Brain microvascular endothelial cell (primary cell): Measurements from ENCODE around the gene POLG2.

Experiments used
- DNase-seq: peaks from one replicate; pipeline ENCODE4 v3.0.0-alpha.2; 2020
- H3K27ac ChIP-seq: fragments of 250-450 bp; sonication (Bioruptor Pico); 2 replicates; pipeline ENCODE4 v1.5.1; 2020; ENCODE audit warnings: mild to moderate bottlenecking, moderate library complexity
- H3K27me3 ChIP-seq: fragments of 250-450 bp; sonication (Bioruptor Pico); replicated peaks from 2 replicates; pipeline ENCODE4 v1.5.1; 2020; ENCODE audit warnings: mild to moderate bottlenecking
- H3K36me3 ChIP-seq: fragments of 250-450 bp; sonication (Bioruptor Pico); replicated peaks from 2 replicates; pipeline ENCODE4 v1.5.1; 2020; ENCODE audit warnings: mild to moderate bottlenecking
- H3K4me3 ChIP-seq: 2 replicates; pipeline ENCODE4 v1.5.1; 2011; ENCODE audit warnings: low read depth, mild to moderate bottlenecking, control low read depth, low read length, moderate library complexity
- CTCF ChIP-seq: IDR thresholded peaks from 2 replicates; pipeline ENCODE4 v1.5.1; 2011; ENCODE audit warnings: low read depth, mild to moderate bottlenecking, moderate library complexity, low read length, control low read depth, inconsistent platforms; ENCODE audit errors: missing control alignments
- in situ Hi-C: cut with HindIII; loops from 2 replicates; pipeline ENCODE4 v1.10.0; 2017; ENCODE audit warnings: low sequenced_read_pairs, low pct_ligation_motif_present

Gene POLG2

DNA sequence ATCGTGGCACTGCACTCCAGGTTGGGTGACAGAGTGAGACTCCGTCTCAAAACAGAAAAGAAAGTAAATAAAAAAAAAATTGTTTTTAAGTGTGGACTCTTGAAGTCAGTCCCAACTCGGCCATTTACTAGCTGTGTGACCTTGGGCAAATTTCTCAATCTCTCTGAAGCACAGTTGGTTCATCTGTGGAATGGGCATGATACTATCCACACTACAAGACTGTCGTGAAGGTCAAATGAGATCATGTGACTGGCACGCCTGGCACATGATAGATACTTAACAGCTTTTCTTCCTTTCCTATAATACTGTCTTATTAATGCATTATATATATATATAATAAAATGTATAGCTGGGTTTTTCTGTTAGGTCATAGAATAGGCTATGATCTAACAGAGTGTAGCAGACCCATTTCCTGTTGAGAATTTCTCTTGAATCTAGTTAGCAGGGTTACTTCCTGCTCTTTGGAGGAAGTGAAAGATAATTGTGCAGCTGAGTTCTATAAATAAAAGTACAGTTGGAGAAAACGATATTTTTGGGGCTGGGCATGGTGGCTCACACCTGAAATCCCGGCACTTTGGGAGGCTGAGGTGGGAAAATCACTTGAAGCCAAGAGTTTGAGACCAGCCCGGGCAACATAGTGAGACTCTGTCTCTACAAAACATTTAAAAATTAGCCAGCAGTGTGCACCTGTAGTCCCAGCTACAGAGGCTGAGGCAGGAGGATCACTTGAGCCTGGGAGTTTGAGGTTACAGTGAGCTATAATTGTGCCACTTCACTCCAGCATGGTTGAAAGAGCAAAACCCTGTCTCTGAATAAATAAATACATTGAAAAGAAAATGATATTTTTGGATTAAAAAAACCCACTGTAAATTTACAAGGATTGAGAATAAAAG, 40.6 kb downstream of the POLG2 start:
- in situ Hi-C loops: no loop called here
- no peak for TF ChIP-seq CTCF
- no peaks in the 10 kb centered on the region for H3K27me3 ChIP-seq
- H3K27ac ChIP-seq: no peak overlapping the region
- no peaks in the 10 kb centered on the region for H3K36me3 ChIP-seq
- no peak overlapping the region for H3K4me3 ChIP-seq
- no peak for DNase-seq

DNA sequence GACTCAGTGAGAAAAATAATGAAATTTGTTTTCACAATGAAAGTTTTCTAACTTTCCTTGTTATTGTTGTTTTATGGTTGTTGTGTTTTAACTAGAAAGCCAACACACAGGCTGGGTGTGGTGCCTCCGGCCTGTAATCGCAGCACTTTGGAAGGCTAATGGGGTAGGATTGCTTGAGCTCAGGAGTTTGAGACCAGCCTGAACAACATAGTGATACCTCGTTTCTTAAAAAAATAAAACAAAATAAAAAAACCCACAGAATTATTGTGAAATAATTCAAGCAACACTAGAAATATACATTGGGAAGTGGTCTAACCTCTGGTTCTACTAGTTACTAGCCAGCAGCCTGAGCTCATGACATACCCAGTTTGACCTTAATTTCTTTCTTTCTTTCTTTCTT, 47.3 kb downstream of the POLG2 start:
- in situ Hi-C loops: no loop called here
- TF ChIP-seq CTCF: no peak
- no peak for DNase-seq
- H3K27me3 ChIP-seq: no peaks in the 10 kb centered on the region
- peak overlapping the region; percentile 81 for H3K27ac ChIP-seq
- no peaks in the 10 kb centered on the region for H3K36me3 ChIP-seq
- peak overlapping the region; percentile 13 for H3K4me3 ChIP-seq

DNA sequence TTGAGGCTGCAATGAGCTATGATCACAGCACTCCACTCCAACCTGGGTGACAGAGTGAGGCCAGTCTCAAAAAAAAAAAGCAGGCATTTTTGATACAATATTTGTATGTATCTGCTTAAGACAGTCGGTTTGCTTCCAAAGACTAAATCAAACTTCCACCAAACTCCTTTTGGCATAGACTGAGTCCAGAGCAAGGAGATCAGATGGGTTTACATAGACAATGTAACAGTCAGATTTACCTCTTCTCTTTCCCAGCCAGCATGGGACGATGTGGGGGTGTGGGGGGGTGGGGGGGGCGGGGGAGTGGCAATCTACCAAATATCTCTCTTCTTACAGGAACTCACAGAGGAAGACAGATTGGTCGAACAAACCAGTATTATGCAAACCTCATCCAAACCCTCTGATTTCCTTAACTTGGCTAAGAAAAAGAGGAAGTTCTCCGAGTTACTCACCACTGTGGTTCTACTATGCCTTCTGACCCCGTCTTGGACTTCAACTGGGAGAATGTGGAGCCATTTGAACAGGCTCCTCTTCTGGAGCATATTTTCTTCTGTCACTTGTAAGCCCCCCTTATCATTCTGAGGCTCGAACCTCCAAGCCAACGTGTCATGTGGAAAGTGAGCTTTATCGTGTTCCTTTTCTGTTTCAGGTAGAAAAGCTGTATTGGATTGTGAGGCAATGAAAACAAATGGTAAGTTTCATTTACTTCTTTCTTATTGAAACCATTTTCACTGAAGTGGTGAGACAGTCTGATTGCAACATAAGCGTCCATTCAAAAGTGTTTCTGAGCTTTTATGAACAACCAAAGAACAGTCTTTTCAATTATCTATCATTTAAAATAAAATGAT, 48.0 kb downstream of the POLG2 start, which contains the start of gene MILR1:
MILR1 (plus strand) TSS at position 451 of the 848 bp plus-strand sequence; CDS start at position 505, 54 bp downstream.
- Histone ChIP-seq H3K27me3 (no peaks in the 10 kb centered on the region), H3K27ac (peak within 1 kb of the TSS; percentile 81), H3K4me3 (peak within 1 kb of the TSS; percentile 13), H3K36me3 (no peaks in the 10 kb centered on the region)
- peak; percentile 77 for DNase-seq
- in situ Hi-C loops: no loop called here
- no peak for TF ChIP-seq CTCF

- Histone ChIP-seq H3K36me3 (no peaks in the 10 kb centered on the region), H3K4me3 (no peak overlapping the region), H3K27me3 (no peaks in the 10 kb centered on the region), H3K27ac (no peak overlapping the region)
- TF ChIP-seq CTCF: no peak
- no peak for DNase-seq
- in situ Hi-C loops: no loop called here
These were observed 49.3 kb downstream of the POLG2 start for GRCh38 chr17:64447526-64447925.

GRCh38 chr17:64443086-64443760, 53.6 kb downstream of the POLG2 start:
- Histone ChIP-seq H3K27ac (no peak overlapping the region), H3K27me3 (no peaks in the 10 kb centered on the region), H3K36me3 (no peaks in the 10 kb centered on the region), H3K4me3 (no peak overlapping the region)
- in situ Hi-C loops: no loop called here
- DNase-seq: no peak
- no peak for TF ChIP-seq CTCF
